WERI-Rb-1 (cell line): ENCODE measurements around the gene GMDS.

Source experiments
- DNase-seq: peaks from one replicate; pipeline ENCODE4 v3.0.0-alpha.2; 2020
- H3K27ac ChIP-seq: fragments of 250-450 bp; sonication (Bioruptor Pico); 2 replicates; pipeline ENCODE4 v1.5.1; 2020; ENCODE audit warnings: mild to moderate bottlenecking, moderate library complexity
- H3K27me3 ChIP-seq: fragments of 250-450 bp; sonication (Bioruptor Pico); 2 replicates; pipeline ENCODE4 v1.5.1; 2021; ENCODE audit warnings: mild to moderate bottlenecking, low read depth, moderate library complexity; ENCODE audit not compliant: insufficient read depth, severe bottlenecking
- H3K36me3 ChIP-seq: fragments of 250-450 bp; sonication (Bioruptor Pico); 2 replicates; pipeline ENCODE4 v1.5.1; 2020; ENCODE audit warnings: mild to moderate bottlenecking, moderate library complexity
- H3K4me3 ChIP-seq: 2 replicates; pipeline ENCODE4 v1.5.1; 2011; ENCODE audit warnings: low read depth, mild to moderate bottlenecking, control low read depth, low read length
- H3K9me3 ChIP-seq: fragments of 250-450 bp; sonication (Bioruptor Pico); 2 replicates; pipeline ENCODE4 v1.5.1; 2021; ENCODE audit warnings: mild to moderate bottlenecking, moderate library complexity; ENCODE audit not compliant: severe bottlenecking
- CTCF ChIP-seq: IDR thresholded peaks from 2 replicates; pipeline ENCODE4 v1.5.1; 2011; ENCODE audit warnings: low read depth, mild to moderate bottlenecking, control low read depth, inconsistent platforms, low read length

The GMDS gene

DNA sequence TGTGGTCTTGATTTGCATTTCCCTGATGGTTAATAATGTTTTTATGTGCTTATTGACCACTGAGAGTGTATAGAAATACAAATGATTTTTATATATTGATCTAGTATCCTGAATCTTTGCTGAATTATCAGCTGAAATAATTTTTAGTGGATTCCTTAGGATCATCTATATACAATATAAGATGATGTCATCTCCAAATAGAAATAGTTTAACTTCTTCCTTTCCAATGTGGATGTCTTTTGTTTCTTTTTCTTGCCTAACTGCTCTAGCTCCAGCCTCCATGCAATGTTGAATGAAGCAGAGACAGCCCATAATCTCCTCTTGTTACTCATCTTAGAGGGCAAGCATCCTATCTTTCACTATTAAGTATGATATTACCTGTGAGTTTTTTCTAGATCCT lies 226.4 kb downstream of the GMDS start:
- Histone ChIP-seq H3K4me3 (no peak overlapping the region), H3K36me3 (no peaks in the 10 kb centered on the region), H3K9me3 (no peaks in the 10 kb centered on the region), H3K27ac (no peak overlapping the region), H3K27me3 (no peaks in the 10 kb centered on the region)
- no peak for DNase-seq
- no peak for TF ChIP-seq CTCF

GRCh38 chr6:2016040-2016439 lies 229.4 kb downstream of the GMDS start:
- Histone ChIP-seq H3K27ac (no peak overlapping the region), H3K36me3 (no peaks in the 10 kb centered on the region), H3K9me3 (no peaks in the 10 kb centered on the region), H3K27me3 (no peaks in the 10 kb centered on the region), H3K4me3 (no peak overlapping the region)
- DNase-seq = no peak
- TF ChIP-seq CTCF = no peak

GRCh38 chr6:2008383-2008976 lies 236.9 kb downstream of the GMDS start:
- Histone ChIP-seq H3K4me3 (no peak overlapping the region), H3K27me3 (no peaks in the 10 kb centered on the region), H3K27ac (no peak overlapping the region), H3K36me3 (no peaks in the 10 kb centered on the region), H3K9me3 (no peaks in the 10 kb centered on the region)
- TF ChIP-seq CTCF = no peak
- DNase-seq = no peak

- no peak for TF ChIP-seq CTCF
- Histone ChIP-seq H3K27ac (no peak overlapping the region), H3K4me3 (no peak overlapping the region), H3K36me3 (no peaks in the 10 kb centered on the region), H3K9me3 (no peaks in the 10 kb centered on the region), H3K27me3 (no peaks in the 10 kb centered on the region)
- DNase-seq = no peak
Observed at GRCh38 chr6:2007165-2007564, 238.2 kb downstream of the GMDS start.

DNA sequence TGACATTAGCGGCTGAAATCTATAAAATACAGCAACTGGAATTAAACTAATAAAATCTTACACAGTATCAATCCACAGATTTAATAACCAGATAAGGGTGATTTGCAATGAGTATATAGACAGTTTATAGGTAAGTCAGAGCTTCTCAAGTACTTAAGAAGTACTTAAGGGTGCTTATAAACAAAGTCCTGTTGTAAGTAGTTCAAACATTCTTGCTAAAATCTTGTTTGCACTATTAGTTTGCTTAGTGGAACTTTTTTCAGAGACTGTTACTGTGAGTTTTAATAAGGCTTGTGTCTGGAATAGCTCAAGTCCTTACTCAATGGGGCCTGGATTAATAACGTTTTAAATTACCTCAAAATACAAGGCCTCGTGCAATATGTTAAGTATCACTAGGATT lies 240.5 kb downstream of the GMDS start:
- no peak overlapping the region for H3K4me3 ChIP-seq
- no peaks in the 10 kb centered on the region for H3K27me3 ChIP-seq
- DNase-seq = no peak
- no peaks in the 10 kb centered on the region for H3K9me3 ChIP-seq
- TF ChIP-seq CTCF = no peak
- no peaks in the 10 kb centered on the region for H3K36me3 ChIP-seq
- H3K27ac ChIP-seq = no peak overlapping the region

- no peaks in the 10 kb centered on the region for H3K36me3 ChIP-seq
- H3K27me3 ChIP-seq = no peaks in the 10 kb centered on the region
- TF ChIP-seq CTCF = no peak
- DNase-seq = no peak
- H3K27ac ChIP-seq = no peak overlapping the region
- H3K4me3 ChIP-seq = no peak overlapping the region
- H3K9me3 ChIP-seq = no peaks in the 10 kb centered on the region
Observed at GRCh38 chr6:2000962-2001361, 244.4 kb downstream of the GMDS start.
